EH (cell line): ENCODE data around the gene KLK13.

Source experiments
- DNase-seq: peaks from one replicate; pipeline ENCODE4 v3.0.0-alpha.2; 2015; ENCODE audit warnings: low read depth

Gene KLK13

GRCh38 chr19:51091895-51092873, 27.3 kb upstream of the KLK13 start:
- DNase-seq: peak; percentile 7

GRCh38 chr19:51091126-51091525, 26.2 kb upstream of the KLK13 start:
- DNase-seq: no peak

- no peak for DNase-seq
These were observed 25.6 kb upstream of the KLK13 start for GRCh38 chr19:51090471-51090870.

GRCh38 chr19:51089786-51090185, 24.9 kb upstream of the KLK13 start:
- DNase-seq: no peak

GRCh38 chr19:51086153-51086850, 21.4 kb upstream of the KLK13 start:
- DNase-seq: no peak

- no peak for DNase-seq
These were observed 19.6 kb upstream of the KLK13 start for GRCh38 chr19:51084505-51084904.

- DNase-seq: no peak
These were observed 18.9 kb upstream of the KLK13 start for GRCh38 chr19:51083783-51084182.

GRCh38 chr19:51083181-51083580, 18.3 kb upstream of the KLK13 start:
- no peak for DNase-seq

GRCh38 chr19:51082611-51083010, 17.7 kb upstream of the KLK13 start, which contains the start of gene KLK14:
TSS of gene KLK14 (minus strand) at chr19:51082887. CDS start at chr19:51082614, 273 bp downstream.
- DNase-seq: no peak

- DNase-seq: no peak
These were observed 16.6 kb upstream of the KLK13 start for GRCh38 chr19:51081476-51081875.

- DNase-seq: no peak
These were observed 14.7 kb upstream of the KLK13 start for GRCh38 chr19:51079481-51080110.

- DNase-seq: no peak
These were observed 13.8 kb upstream of the KLK13 start for GRCh38 chr19:51078731-51079130.

- no peak for DNase-seq
These were observed 13.2 kb upstream of the KLK13 start for GRCh38 chr19:51078104-51078503.

- no peak for DNase-seq
These were observed 11.8 kb upstream of the KLK13 start for GRCh38 chr19:51076631-51077213.

- DNase-seq: no peak
These were observed 11.1 kb upstream of the KLK13 start for GRCh38 chr19:51075998-51076397.

GRCh38 chr19:51071095-51071405, 6.2 kb upstream of the KLK13 start:
- no peak for DNase-seq

GRCh38 chr19:51070334-51071094, 5.6 kb upstream of the KLK13 start:
- no peak for DNase-seq

GRCh38 chr19:51066393-51067186, 1.7 kb upstream of the KLK13 start:
- DNase-seq: no peak

- DNase-seq: no peak
These were observed 499 bp upstream of the KLK13 start for GRCh38 chr19:51065221-51065960.

GRCh38 chr19:51063664-51064063, 1.2 kb downstream of the KLK13 start:
- no peak for DNase-seq
